Tibial nerve (tissue), 4 donors: Measurements from ENCODE around the gene TBX21.

ENCODE experiments used
- EP300 ChIP-seq, 2 donors: sonication (generic); formaldehyde crosslinking; IDR thresholded peaks; one replicate each; pipeline ENCODE4 v1.6.1; 2017; ENCODE audit warnings: antibody characterized with exemption in 2 of 2, mild to moderate bottlenecking in 1 of 2
- POLR2A ChIP-seq, 2 donors: fragments of 450-650 bp; IDR thresholded peaks; one replicate each; pipeline ENCODE4 v1.6.1; 2017; ENCODE audit warnings: antibody characterized with exemption in 2 of 2, mild to moderate bottlenecking in 2 of 2, moderate library complexity in 2 of 2
- TF ChIP-seq, protein P1 (sequence below), 5 experiments: fragments of 200-600 bp in 3 of 5; fragments of 450-650 bp in 2 of 5; sonication (generic) in 3 of 5; IDR thresholded peaks; one replicate each; pipeline ENCODE4 v1.5.1; 2016 to 2019; ENCODE audit warnings: antibody characterized with exemption in 5 of 5, mild to moderate bottlenecking in 3 of 5, moderate library complexity in 2 of 5

DNA sequence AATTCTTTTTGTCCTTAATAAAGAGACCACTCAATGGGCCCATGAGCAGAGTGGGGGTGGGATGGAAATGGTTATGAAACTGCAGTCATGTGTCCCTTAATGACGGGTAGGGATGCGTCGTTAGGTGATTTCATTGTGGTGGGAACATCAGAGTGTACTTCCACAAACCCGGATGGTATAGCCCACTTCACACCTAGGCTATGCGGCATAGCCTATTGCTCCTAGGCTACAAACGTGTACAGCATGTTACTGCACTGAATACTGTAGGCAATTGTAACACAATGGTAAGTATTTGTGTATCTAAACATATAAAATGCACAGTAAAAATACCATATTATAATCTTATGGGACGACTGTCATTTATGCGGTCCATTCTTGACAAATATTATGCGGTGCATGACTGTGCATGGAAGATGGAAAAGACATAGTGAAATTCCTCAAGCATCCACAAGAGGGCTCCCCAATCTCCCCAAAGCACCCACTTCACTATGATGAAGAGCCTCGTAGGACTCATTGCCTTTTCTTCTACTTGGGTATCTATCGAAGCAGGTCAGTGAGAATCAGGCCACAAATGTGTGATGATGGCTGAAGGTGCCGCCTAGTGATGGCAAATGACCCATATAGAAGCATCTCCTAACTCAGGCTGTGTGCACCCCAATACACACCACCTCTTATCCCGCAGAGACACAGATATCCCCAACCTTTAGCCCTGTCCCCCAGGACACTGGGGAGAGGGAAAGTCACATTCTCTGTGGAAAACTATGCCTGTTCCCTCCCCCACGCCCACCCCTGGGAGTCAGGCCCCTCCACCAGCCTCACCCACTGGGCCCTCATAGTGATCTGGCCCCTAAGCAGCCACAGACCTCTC lies 43.5 kb downstream of the TBX21 start:
- TF ChIP-seq, protein P1, sequence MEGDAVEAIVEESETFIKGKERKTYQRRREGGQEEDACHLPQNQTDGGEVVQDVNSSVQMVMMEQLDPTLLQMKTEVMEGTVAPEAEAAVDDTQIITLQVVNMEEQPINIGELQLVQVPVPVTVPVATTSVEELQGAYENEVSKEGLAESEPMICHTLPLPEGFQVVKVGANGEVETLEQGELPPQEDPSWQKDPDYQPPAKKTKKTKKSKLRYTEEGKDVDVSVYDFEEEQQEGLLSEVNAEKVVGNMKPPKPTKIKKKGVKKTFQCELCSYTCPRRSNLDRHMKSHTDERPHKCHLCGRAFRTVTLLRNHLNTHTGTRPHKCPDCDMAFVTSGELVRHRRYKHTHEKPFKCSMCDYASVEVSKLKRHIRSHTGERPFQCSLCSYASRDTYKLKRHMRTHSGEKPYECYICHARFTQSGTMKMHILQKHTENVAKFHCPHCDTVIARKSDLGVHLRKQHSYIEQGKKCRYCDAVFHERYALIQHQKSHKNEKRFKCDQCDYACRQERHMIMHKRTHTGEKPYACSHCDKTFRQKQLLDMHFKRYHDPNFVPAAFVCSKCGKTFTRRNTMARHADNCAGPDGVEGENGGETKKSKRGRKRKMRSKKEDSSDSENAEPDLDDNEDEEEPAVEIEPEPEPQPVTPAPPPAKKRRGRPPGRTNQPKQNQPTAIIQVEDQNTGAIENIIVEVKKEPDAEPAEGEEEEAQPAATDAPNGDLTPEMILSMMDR (IDR thresholded peaks at IDR 0.05), result peak; percentile 38 to 60 (median 56)
- no peak for TF ChIP-seq POLR2A (IDR thresholded peaks at IDR 0.05)
- no peak for TF ChIP-seq EP300 (IDR thresholded peaks at IDR 0.05)
